Tibial nerve (tissue), 4 donors: ENCODE measurements around the gene BFAR. TPM values are rescaled to one million over a fixed set of nuclear protein-coding genes. Genes with fewer than 3 reads are reported as not detected.

Source experiments
- DNase-seq, 2 donors: peaks; one replicate each; pipeline ENCODE4 v3.0.0-alpha.2; 2019; ENCODE audit warnings: low spot score in 2 of 2
- H3K27ac ChIP-seq, 4 donors: fragments of 200-600 bp; sonication (generic) in 3 of 4; one replicate each; pipeline ENCODE4 v1.5.1; 2017 to 2019; ENCODE audit warnings: mild to moderate bottlenecking in 1 of 4
- H3K27me3 ChIP-seq, 2 donors: fragments of 200-600 bp; sonication (generic) in 1 of 2; one replicate each; pipeline versions ENCODE4 v1.5.1 to v1.6.0; 2017 to 2019
- H3K36me3 ChIP-seq, 3 donors: fragments of 200-600 bp; sonication (generic); one replicate each; pipeline ENCODE4 v1.5.1; 2018 to 2019
- H3K4me1 ChIP-seq, 4 donors: fragments of 200-600 bp; sonication (generic) in 3 of 4; one replicate each; pipeline ENCODE4 v1.5.1; 2017 to 2019
- H3K4me3 ChIP-seq, 4 donors: fragments of 200-600 bp; sonication (generic) in 3 of 4; one replicate each; pipeline ENCODE4 v1.5.1; 2017 to 2019; ENCODE audit warnings: mild to moderate bottlenecking in 1 of 4, moderate library complexity in 1 of 4
- H3K9me3 ChIP-seq, 4 donors: fragments of 200-600 bp; sonication (generic) in 3 of 4; one replicate each; pipeline ENCODE4 v1.5.1; 2017 to 2019
- CTCF ChIP-seq, 5 experiments: fragments of 200-600 bp in 3 of 5; fragments of 450-650 bp in 2 of 5; sonication (generic) in 3 of 5; IDR thresholded peaks; one replicate each; pipeline ENCODE4 v1.5.1; 2016 to 2019; ENCODE audit warnings: antibody characterized with exemption in 5 of 5, mild to moderate bottlenecking in 3 of 5, moderate library complexity in 2 of 5
- EP300 ChIP-seq, 2 donors: sonication (generic); formaldehyde crosslinking; IDR thresholded peaks; one replicate each; pipeline ENCODE4 v1.6.1; 2017; ENCODE audit warnings: antibody characterized with exemption in 2 of 2, mild to moderate bottlenecking in 1 of 2
- POLR2A ChIP-seq, 2 donors: fragments of 450-650 bp; IDR thresholded peaks; one replicate each; pipeline ENCODE4 v1.6.1; 2017; ENCODE audit warnings: antibody characterized with exemption in 2 of 2, mild to moderate bottlenecking in 2 of 2, moderate library complexity in 2 of 2
- WGBS, 2 donors: methylation state at CpG; one replicate each; pipeline ENCODE4 v1.1.5; 2018; 5-methylcytosine and 5-hydroxymethylcytosine counted together
- total RNA-seq, 4 donors: library from RNA; depleted of rRNA; stranded (reverse); fragments of >200 nt; gene quantifications; one replicate each; pipeline ENCODE4 v1.1.0, GENCODE V29; 2016

BFAR gene
- total RNA-seq, 4 donors from 2014 or later: 64.5 to 78.3 (median 71.9) TPM

GRCh38 chr16:14611660-14612059 is 21.1 kb upstream of the BFAR start:
- Histone ChIP-seq H3K4me1 (peaks cover 0 to 8% (median 3%) of the 10 kb centered on the region in 4 donors), H3K36me3 (peaks cover 2 to 94% (median 6%) of the 10 kb centered on the region in 3 donors), H3K27ac (no peak overlapping the region), H3K9me3 (no peaks in the 10 kb centered on the region), H3K4me3 (no peak overlapping the region), H3K27me3 (no peaks in the 10 kb centered on the region)
- 97 to 98% methylated on average over 14 of the region's 14 CpGs for WGBS, 2 donors
- no peak for DNase-seq
- no peak for TF ChIP-seq CTCF (IDR thresholded peaks at IDR 0.05)
- no peak for TF ChIP-seq POLR2A (IDR thresholded peaks at IDR 0.05)
- TF ChIP-seq EP300 (IDR thresholded peaks at IDR 0.05): no peak

DNA sequence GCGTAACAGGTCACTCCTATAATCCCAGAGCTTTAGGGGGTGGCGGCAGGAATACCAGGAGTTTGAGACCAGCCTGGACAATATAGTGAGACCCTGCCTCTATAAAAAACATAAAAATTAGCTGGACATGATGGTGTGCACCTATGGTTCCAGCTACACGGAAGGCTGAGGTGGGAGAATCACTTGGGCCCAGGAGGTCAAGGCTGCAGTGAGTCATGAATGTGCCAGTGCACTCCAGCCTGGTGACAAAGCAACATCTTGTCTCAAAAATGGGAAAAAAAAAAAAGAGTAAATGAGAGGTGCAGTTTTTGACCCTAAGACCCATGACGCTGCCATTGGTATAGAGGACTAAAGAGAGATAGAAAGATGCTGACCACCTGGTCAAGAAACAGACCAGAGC is 18.8 kb upstream of the BFAR start:
- DNase-seq: no peak
- H3K4me3 ChIP-seq: no peak overlapping the region
- H3K9me3 ChIP-seq: no peaks in the 10 kb centered on the region
- no peak for TF ChIP-seq EP300 (IDR thresholded peaks at IDR 0.05)
- TF ChIP-seq CTCF (IDR thresholded peaks at IDR 0.05): no peak
- no peak for TF ChIP-seq POLR2A (IDR thresholded peaks at IDR 0.05)
- WGBS, 2 donors: 94 to 96% methylated on average over 4 of the region's 4 CpGs
- no peak overlapping the region for H3K27ac ChIP-seq
- peaks cover 0 to 8% (median 0%) of the 10 kb centered on the region in 4 donors for H3K4me1 ChIP-seq
- no peaks in the 10 kb centered on the region for H3K27me3 ChIP-seq
- H3K36me3 ChIP-seq: peaks cover 0 to 95% (median 2%) of the 10 kb centered on the region in 3 donors

DNA sequence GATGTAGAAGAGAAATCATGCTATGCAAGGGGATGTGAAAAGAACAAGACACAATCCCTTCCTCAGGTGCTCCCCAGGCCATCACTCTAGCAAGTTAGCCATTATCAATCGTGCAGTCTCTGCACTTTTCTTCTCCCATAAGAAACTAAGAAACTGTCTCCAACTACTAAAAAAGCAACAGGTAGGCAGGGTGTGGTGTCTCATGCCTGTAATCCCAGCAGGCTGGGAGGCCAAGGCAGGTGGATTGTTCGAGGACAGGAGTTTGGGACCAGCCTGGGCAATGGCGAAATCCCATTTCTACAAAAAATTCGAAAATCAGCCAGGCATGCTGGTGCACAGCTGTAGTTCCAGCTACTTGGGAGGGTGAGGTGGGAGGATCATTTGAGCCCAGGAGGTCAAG is 16.5 kb upstream of the BFAR start:
- Histone ChIP-seq H3K27me3 (no peaks in the 10 kb centered on the region), H3K9me3 (no peaks in the 10 kb centered on the region), H3K36me3 (peaks cover 0 to 94% (median 2%) of the 10 kb centered on the region in 3 donors), H3K4me3 (no peak overlapping the region), H3K27ac (no peak overlapping the region), H3K4me1 (no peaks in the 10 kb centered on the region)
- TF ChIP-seq POLR2A (IDR thresholded peaks at IDR 0.05): no peak
- no peak for DNase-seq
- 94 to 95% methylated on average over 4 of the region's 4 CpGs for WGBS, 2 donors

GRCh38 chr16:14618566-14618965 is 14.2 kb upstream of the BFAR start:
- DNase-seq: no peak
- no peak for TF ChIP-seq POLR2A (IDR thresholded peaks at IDR 0.05)
- no peak for TF ChIP-seq CTCF (IDR thresholded peaks at IDR 0.05)
- no peak for TF ChIP-seq EP300 (IDR thresholded peaks at IDR 0.05)
- WGBS, 2 donors: 91% methylated on average over 7 of the region's 7 CpGs

DNA sequence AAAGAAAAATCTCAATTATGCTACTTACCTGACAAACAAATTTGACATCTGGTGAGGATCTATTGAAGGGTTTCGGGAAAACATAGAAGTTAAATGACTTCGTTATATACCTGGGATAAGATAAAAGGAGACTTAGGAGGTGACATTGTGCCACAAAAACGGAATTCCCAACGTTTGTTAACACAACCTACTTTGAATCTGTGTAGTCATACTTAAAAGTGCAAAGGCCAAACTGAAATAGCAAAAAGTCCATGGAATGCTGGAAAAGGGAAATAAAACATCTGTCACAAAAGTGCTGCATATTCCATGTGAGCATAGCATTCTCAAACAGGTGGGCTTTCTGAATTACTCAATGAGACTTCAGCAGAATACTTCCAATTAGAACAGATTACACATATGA is 5.7 kb upstream of the BFAR start:
- H3K9me3 ChIP-seq: no peaks in the 10 kb centered on the region
- TF ChIP-seq EP300 (IDR thresholded peaks at IDR 0.05) (no peak), CTCF (IDR thresholded peaks at IDR 0.05) (no peak), POLR2A (IDR thresholded peaks at IDR 0.05) (no peak)
- peaks cover 0 to 60% (median 0%) of the 10 kb centered on the region in 3 donors for H3K36me3 ChIP-seq
- H3K4me1 ChIP-seq: peaks cover 0 to 36% (median 14%) of the 10 kb centered on the region in 4 donors
- H3K27me3 ChIP-seq: no peaks in the 10 kb centered on the region
- no peak overlapping the region for H3K4me3 ChIP-seq
- 92% methylated on average over 4 of the region's 4 CpGs for WGBS, 2 donors
- no peak for DNase-seq
- no peak overlapping the region for H3K27ac ChIP-seq

More at GRCh38 chr16:14618566-14618965, 14.2 kb upstream of the BFAR start:
- H3K27me3 ChIP-seq: no peaks in the 10 kb centered on the region
- H3K4me3 ChIP-seq: no peak overlapping the region
- no peaks in the 10 kb centered on the region for H3K4me1 ChIP-seq
- no peak overlapping the region for H3K27ac ChIP-seq
- H3K9me3 ChIP-seq: no peaks in the 10 kb centered on the region
- H3K36me3 ChIP-seq: peaks cover 0 to 98% (median 0%) of the 10 kb centered on the region in 3 donors
